SK-N-SH (cell line): ENCODE data around the gene ORM1. TPM values are rescaled to one million over a fixed set of nuclear protein-coding genes. Genes with fewer than 3 reads are reported as not detected.

ENCODE experiments used
- CTCF ChIA-PET: fragments of 300-600, 350-600 bp; formaldehyde crosslinking; extraction: SDS; loops from one replicate; lab custom pipeline; 2021; lab: Yijun Ruan, JAX
- POLR2A ChIA-PET: fragments of 350-600 bp; sonication (Branson Sonifier 250); formaldehyde crosslinking; extraction: SDS; loops from one replicate; lab custom pipeline; 2020; ENCODE audit warnings: antibody characterized with exemption, inconsistent platforms; lab: Yijun Ruan, JAX
- DNase-seq: peaks from one replicate; pipeline ENCODE4 v3.0.0; 2012
- H2AFZ ChIP-seq: fragments of 200-600 bp; sonication (generic); 2 replicates; pipeline ENCODE4 v1.8.1; 2016; ENCODE audit warnings: antibody characterized with exemption, mild to moderate bottlenecking, low read depth
- H3F3A ChIP-seq: fragments of 200-600 bp; sonication (generic); replicated peaks from 2 replicates; pipeline ENCODE3; 2016; ENCODE audit warnings: antibody characterized with exemption, mild to moderate bottlenecking; ENCODE audit not compliant: insufficient read depth
- H3K27ac ChIP-seq, 2 experiments: fragments of 200-500 bp in 1 of 2; fragments of 200-600 bp in 1 of 2; sonication (Bioruptor generic) in 1 of 2; sonication (generic), shearing (Covaris generic) in 1 of 2; 2 replicates each; pipeline versions ENCODE4 v1.5.1 to v1.6.1; 2014 to 2016; ENCODE audit warnings: low read depth in 2 of 2, inconsistent platforms in 1 of 2, low read length in 1 of 2, mild to moderate bottlenecking in 1 of 2, mixed read lengths in 1 of 2
- H3K27me3 ChIP-seq: fragments of 200-600 bp; sonication (generic), shearing (Covaris generic); 2 replicates; pipeline ENCODE4 v1.6.1; 2016; ENCODE audit warnings: mixed run types; ENCODE audit not compliant: insufficient read depth
- H3K36me3 ChIP-seq, 2 experiments: fragments of 200-500 bp in 1 of 2; fragments of 200-600 bp in 1 of 2; sonication (Bioruptor generic) in 1 of 2; sonication (generic) in 1 of 2; replicated peaks in 1 of 2; 2 replicates each; pipeline versions ENCODE3 to v1.5.1; 2014 to 2016; ENCODE audit warnings: low read length in 1 of 2, mild to moderate bottlenecking in 1 of 2; ENCODE audit not compliant: insufficient read depth in 2 of 2, control insufficient read depth in 1 of 2
- H3K4me1 ChIP-seq, 2 experiments: fragments of 200-500 bp in 1 of 2; fragments of 200-600 bp in 1 of 2; sonication (Bioruptor generic) in 1 of 2; sonication (generic), shearing (Covaris generic) in 1 of 2; 2 replicates each; pipeline versions ENCODE4 v1.5.1 to v1.6.1; 2014 to 2016; ENCODE audit warnings: low read depth in 1 of 2, low read length in 1 of 2, mixed run types in 1 of 2; ENCODE audit not compliant: insufficient read depth in 2 of 2, control insufficient read depth in 1 of 2
- H3K4me2 ChIP-seq: fragments of 200-600 bp; sonication (generic), shearing (Covaris generic); 2 replicates; pipeline ENCODE4 v1.6.1; 2017; ENCODE audit warnings: mixed run types
- H3K4me3 ChIP-seq, 2 experiments: fragments of 200-500 bp in 1 of 2; fragments of 200-600 bp in 1 of 2; sonication (Bioruptor generic) in 1 of 2; sonication (generic), shearing (Covaris generic) in 1 of 2; 2 replicates each; pipeline versions ENCODE4 v1.5.1 to v1.8.1; 2014 to 2016; ENCODE audit warnings: low read depth in 2 of 2, inconsistent platforms in 1 of 2, low read length in 1 of 2, mild to moderate bottlenecking in 1 of 2, mixed read lengths in 1 of 2, moderate library complexity in 1 of 2
- H3K79me2 ChIP-seq: fragments of 200-600 bp; sonication (generic); 2 replicates; pipeline ENCODE4 v1.8.1; 2017; ENCODE audit warnings: mild to moderate bottlenecking; ENCODE audit not compliant: insufficient read depth
- H3K9ac ChIP-seq: fragments of 200-600 bp; sonication (generic); 2 replicates; pipeline ENCODE4 v1.6.1; 2017; ENCODE audit warnings: mixed run types
- H3K9me2 ChIP-seq: fragments of 200-600 bp; sonication (generic); 2 replicates; pipeline ENCODE4 v1.6.1; 2017; ENCODE audit warnings: mixed run types
- H3K9me3 ChIP-seq: fragments of 200-600 bp; sonication (generic); 2 replicates; pipeline ENCODE4 v1.6.1; 2017; ENCODE audit warnings: mixed run types, mild to moderate bottlenecking, moderate library complexity
- H4K20me1 ChIP-seq: fragments of 200-600 bp; sonication (generic); 2 replicates; pipeline ENCODE4 v1.6.1; 2017; ENCODE audit warnings: mild to moderate bottlenecking, mixed run types; ENCODE audit not compliant: insufficient read depth
- CHD2 ChIP-seq: fragments of 150-350 bp; IDR thresholded peaks from 2 replicates; pipeline ENCODE4 v1.6.1; 2018; ENCODE audit warnings: low read length; ENCODE audit not compliant: partially characterized antibody
- EP300 ChIP-seq, 2 experiments: IDR thresholded peaks; 2 replicates each; pipeline versions ENCODE4 v1.4.0 to v1.6.1; 2012; ENCODE audit warnings: borderline replicate concordance in 1 of 2, low read depth in 1 of 2, low read length in 1 of 2
- EZH2phosphoT487 ChIP-seq: fragments of 200-600 bp; sonication (generic); IDR thresholded peaks from 2 replicates; pipeline ENCODE4 v1.6.1; 2017; ENCODE audit warnings: low read depth, mixed run types, mild to moderate bottlenecking, antibody characterized with exemption, moderate library complexity, borderline replicate concordance
- GATA2 ChIP-seq: sonication (generic); formaldehyde crosslinking; IDR thresholded peaks from 2 replicates; pipeline ENCODE4 v1.5.0; 2020; ENCODE audit warnings: mild to moderate bottlenecking, missing genetic modification reagents
- MXI1 ChIP-seq: IDR thresholded peaks from 2 replicates; pipeline ENCODE4 v1.6.1; 2012; ENCODE audit warnings: mild to moderate bottlenecking, low read depth, low read length, improper control_type of control experiment
- NFIC ChIP-seq: IDR thresholded peaks from 2 replicates; pipeline ENCODE4 v1.4.0; 2012; ENCODE audit warnings: borderline replicate concordance
- RFX5 ChIP-seq: IDR thresholded peaks from 2 replicates; pipeline ENCODE4 v1.6.1; 2012; ENCODE audit warnings: mild to moderate bottlenecking, improper control_type of control experiment, low read length
- RXRA ChIP-seq: IDR thresholded peaks from 2 replicates; pipeline ENCODE4 v1.4.0; 2012; ENCODE audit warnings: low read depth, mild to moderate bottlenecking, borderline replicate concordance
- SIN3A ChIP-seq: IDR thresholded peaks from 2 replicates; pipeline ENCODE4 v1.6.1; 2012; ENCODE audit warnings: low read depth, mild to moderate bottlenecking, low read length, moderate library complexity, borderline replicate concordance
- YY1 ChIP-seq: IDR thresholded peaks from 2 replicates; pipeline ENCODE4 v1.4.0; 2012; ENCODE audit warnings: low read depth, mild to moderate bottlenecking
- WGBS: methylation state at CpG from one replicate; pipeline ENCODE4 v1.1.6; 2017; ENCODE audit warnings: low lambda C conversion rate; 5-methylcytosine and 5-hydroxymethylcytosine counted together
- polyA plus RNA-seq, 3 experiments: library from polyadenylated mRNA; depleted of rRNA; stranded (reverse); fragments of >200 nt; gene quantifications; 2 replicates each; pipeline ENCODE4 v1.2.3, GENCODE V29; 2012
- TF ChIP-seq, protein P1 (sequence below): IDR thresholded peaks from 2 replicates; pipeline ENCODE4 v1.4.0; 2012; ENCODE audit warnings: low read depth
- TF ChIP-seq, protein P2 (sequence below): fragments of 150-350 bp; IDR thresholded peaks from 2 replicates; pipeline ENCODE4 v1.6.1; 2017; ENCODE audit warnings: antibody characterized with exemption, low read length, low read depth, borderline replicate concordance
- TF ChIP-seq, protein P3 (sequence below): IDR thresholded peaks from 2 replicates; pipeline ENCODE4; 2012
- TF ChIP-seq, protein P4 (sequence below): IDR thresholded peaks from 2 replicates; pipeline ENCODE4 v1.6.1; 2012; ENCODE audit warnings: mild to moderate bottlenecking, low read depth, low read length, moderate library complexity

Gene ORM1
- polyA plus RNA-seq, 1 of the 3 experiments (the other 2 are of a cell fraction), result not detected

DNA sequence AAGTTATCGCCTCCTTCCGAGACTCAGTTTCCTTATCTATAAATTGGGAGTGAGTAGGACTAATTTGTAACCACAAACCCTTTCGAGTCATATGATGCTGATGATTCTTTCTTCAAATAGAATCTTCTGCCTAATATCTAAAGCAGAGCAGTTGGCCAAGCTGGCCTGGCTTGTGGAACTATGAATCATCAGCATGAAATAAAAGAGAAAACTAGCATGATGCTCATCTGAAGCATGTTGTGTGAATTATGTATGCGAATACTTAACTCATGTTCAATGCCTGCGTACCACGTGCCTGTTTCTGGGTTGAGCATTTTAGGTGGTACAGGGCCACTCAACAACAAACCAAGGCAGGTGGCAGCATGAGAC is 15.0 kb upstream of the ORM1 start:
- H4K20me1 ChIP-seq, result no peaks in the 10 kb centered on the region
- H2AFZ ChIP-seq, result no peak overlapping the region
- no peak for TF ChIP-seq EP300 (IDR thresholded peaks at IDR 0.05; ENCODE audit: borderline replicate concordance in 1 of 2, low read depth in 1 of 2, low read length in 1 of 2)
- TF ChIP-seq RXRA, result no peak
- TF ChIP-seq CHD2, result no peak
- TF ChIP-seq RFX5, result no peak
- no peak for TF ChIP-seq GATA2
- TF ChIP-seq, protein P1, sequence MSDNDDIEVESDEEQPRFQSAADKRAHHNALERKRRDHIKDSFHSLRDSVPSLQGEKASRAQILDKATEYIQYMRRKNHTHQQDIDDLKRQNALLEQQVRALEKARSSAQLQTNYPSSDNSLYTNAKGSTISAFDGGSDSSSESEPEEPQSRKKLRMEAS, result no peak
- no peak for TF ChIP-seq SIN3A
- TF ChIP-seq, protein P2, sequence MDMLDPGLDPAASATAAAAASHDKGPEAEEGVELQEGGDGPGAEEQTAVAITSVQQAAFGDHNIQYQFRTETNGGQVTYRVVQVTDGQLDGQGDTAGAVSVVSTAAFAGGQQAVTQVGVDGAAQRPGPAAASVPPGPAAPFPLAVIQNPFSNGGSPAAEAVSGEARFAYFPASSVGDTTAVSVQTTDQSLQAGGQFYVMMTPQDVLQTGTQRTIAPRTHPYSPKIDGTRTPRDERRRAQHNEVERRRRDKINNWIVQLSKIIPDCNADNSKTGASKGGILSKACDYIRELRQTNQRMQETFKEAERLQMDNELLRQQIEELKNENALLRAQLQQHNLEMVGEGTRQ, result no peak
- no peak for TF ChIP-seq MXI1
- TF ChIP-seq EZH2phosphoT487, result no peak
- TF ChIP-seq YY1, result no peak
- TF ChIP-seq, protein P3, sequence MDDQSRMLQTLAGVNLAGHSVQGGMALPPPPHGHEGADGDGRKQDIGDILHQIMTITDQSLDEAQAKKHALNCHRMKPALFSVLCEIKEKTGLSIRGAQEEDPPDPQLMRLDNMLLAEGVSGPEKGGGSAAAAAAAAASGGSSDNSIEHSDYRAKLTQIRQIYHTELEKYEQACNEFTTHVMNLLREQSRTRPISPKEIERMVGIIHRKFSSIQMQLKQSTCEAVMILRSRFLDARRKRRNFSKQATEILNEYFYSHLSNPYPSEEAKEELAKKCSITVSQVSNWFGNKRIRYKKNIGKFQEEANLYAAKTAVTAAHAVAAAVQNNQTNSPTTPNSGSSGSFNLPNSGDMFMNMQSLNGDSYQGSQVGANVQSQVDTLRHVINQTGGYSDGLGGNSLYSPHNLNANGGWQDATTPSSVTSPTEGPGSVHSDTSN, result no peak
- TF ChIP-seq, protein P4, sequence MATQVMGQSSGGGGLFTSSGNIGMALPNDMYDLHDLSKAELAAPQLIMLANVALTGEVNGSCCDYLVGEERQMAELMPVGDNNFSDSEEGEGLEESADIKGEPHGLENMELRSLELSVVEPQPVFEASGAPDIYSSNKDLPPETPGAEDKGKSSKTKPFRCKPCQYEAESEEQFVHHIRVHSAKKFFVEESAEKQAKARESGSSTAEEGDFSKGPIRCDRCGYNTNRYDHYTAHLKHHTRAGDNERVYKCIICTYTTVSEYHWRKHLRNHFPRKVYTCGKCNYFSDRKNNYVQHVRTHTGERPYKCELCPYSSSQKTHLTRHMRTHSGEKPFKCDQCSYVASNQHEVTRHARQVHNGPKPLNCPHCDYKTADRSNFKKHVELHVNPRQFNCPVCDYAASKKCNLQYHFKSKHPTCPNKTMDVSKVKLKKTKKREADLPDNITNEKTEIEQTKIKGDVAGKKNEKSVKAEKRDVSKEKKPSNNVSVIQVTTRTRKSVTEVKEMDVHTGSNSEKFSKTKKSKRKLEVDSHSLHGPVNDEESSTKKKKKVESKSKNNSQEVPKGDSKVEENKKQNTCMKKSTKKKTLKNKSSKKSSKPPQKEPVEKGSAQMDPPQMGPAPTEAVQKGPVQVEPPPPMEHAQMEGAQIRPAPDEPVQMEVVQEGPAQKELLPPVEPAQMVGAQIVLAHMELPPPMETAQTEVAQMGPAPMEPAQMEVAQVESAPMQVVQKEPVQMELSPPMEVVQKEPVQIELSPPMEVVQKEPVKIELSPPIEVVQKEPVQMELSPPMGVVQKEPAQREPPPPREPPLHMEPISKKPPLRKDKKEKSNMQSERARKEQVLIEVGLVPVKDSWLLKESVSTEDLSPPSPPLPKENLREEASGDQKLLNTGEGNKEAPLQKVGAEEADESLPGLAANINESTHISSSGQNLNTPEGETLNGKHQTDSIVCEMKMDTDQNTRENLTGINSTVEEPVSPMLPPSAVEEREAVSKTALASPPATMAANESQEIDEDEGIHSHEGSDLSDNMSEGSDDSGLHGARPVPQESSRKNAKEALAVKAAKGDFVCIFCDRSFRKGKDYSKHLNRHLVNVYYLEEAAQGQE, result no peak
- no peak for TF ChIP-seq NFIC
- no peak for DNase-seq
- no peaks in the 10 kb centered on the region for H3F3A ChIP-seq
- no peak overlapping the region for H3K4me3 ChIP-seq
- no peak overlapping the region for H3K27ac ChIP-seq
- peaks cover 0 to 3% of the 10 kb centered on the region in 2 experiments for H3K36me3 ChIP-seq
- no peak overlapping the region for H3K9ac ChIP-seq
- no peaks in the 10 kb centered on the region for H3K9me2 ChIP-seq
- H3K79me2 ChIP-seq, result no peaks in the 10 kb centered on the region
- no peaks in the 10 kb centered on the region for H3K9me3 ChIP-seq
- peaks cover 0 to 5% of the 10 kb centered on the region in 2 experiments; a peak in 1 of 4 replicates for H3K4me1 ChIP-seq
- CTCF ChIA-PET, result interaction anchor here (2.3 kb wide), 1 partner anchor 153 kb away, joined by 8 read pairs; the partner anchor contains the start of gene COL27A1
- H3K27me3 ChIP-seq, result no peaks in the 10 kb centered on the region
- WGBS, result 93% methylated on average over 6 of the region's 6 CpGs
- no peak overlapping the region for H3K4me2 ChIP-seq
- POLR2A ChIA-PET, result no interaction called here
